Activated naive CD4-positive, alpha-beta T cell treated with Interleukin-2 at 50 U/mL for 16 hours (primary cell): ENCODE data around the gene L3MBTL4.
"Not testable (repeated sequence)": the region's sequence is repeated elsewhere in the genome, so short reads cannot be mapped to it uniquely, and the experiment has no call there.

Source experiments
- DNase-seq: peaks from one replicate; pipeline ENCODE4 v3.0.0-alpha.2; 2020

L3MBTL4 gene

GRCh38 chr18:6161549-6161948 is 253.2 kb downstream of the L3MBTL4 start:
- DNase-seq, result no peak

- DNase-seq, result no peak
These were observed 255.3 kb downstream of the L3MBTL4 start for GRCh38 chr18:6159426-6159825.

GRCh38 chr18:6158958-6159357 is 255.8 kb downstream of the L3MBTL4 start:
- DNase-seq, result no peak

- DNase-seq, result no peak
These were observed 258.3 kb downstream of the L3MBTL4 start for GRCh38 chr18:6156446-6156845.

- no peak for DNase-seq
These were observed 259.0 kb downstream of the L3MBTL4 start for GRCh38 chr18:6155707-6156106.

GRCh38 chr18:6150430-6150829 is 264.3 kb downstream of the L3MBTL4 start:
- DNase-seq, result no peak

GRCh38 chr18:6146307-6146661 is 268.4 kb downstream of the L3MBTL4 start:
- no peak for DNase-seq

- no peak for DNase-seq
These were observed 268.9 kb downstream of the L3MBTL4 start for GRCh38 chr18:6145645-6146306.

GRCh38 chr18:6139007-6139406 is 275.7 kb downstream of the L3MBTL4 start:
- no peak for DNase-seq

GRCh38 chr18:6135901-6136300 is 278.8 kb downstream of the L3MBTL4 start:
- DNase-seq, result not testable (repeated sequence)

GRCh38 chr18:6135029-6135428 is 279.7 kb downstream of the L3MBTL4 start:
- DNase-seq, result not testable (repeated sequence)

GRCh38 chr18:6132751-6133368 is 281.9 kb downstream of the L3MBTL4 start:
- no peak for DNase-seq

- no peak for DNase-seq
These were observed 293.9 kb downstream of the L3MBTL4 start for GRCh38 chr18:6120820-6121279.

- no peak for DNase-seq
These were observed 294.9 kb downstream of the L3MBTL4 start for GRCh38 chr18:6119761-6120160.

- no peak for DNase-seq
These were observed 296.6 kb downstream of the L3MBTL4 start for GRCh38 chr18:6118080-6118479.

- DNase-seq, result no peak
These were observed 299.0 kb downstream of the L3MBTL4 start for GRCh38 chr18:6115710-6116109.

- DNase-seq, result no peak
These were observed 301.1 kb downstream of the L3MBTL4 start for GRCh38 chr18:6113650-6114049.

GRCh38 chr18:6111726-6112125 is 303.0 kb downstream of the L3MBTL4 start:
- DNase-seq, result no peak

GRCh38 chr18:6109743-6110142 is 305.0 kb downstream of the L3MBTL4 start:
- DNase-seq, result no peak

GRCh38 chr18:6107794-6108193 is 306.9 kb downstream of the L3MBTL4 start:
- no peak for DNase-seq

- DNase-seq, result no peak
These were observed 308.5 kb downstream of the L3MBTL4 start for GRCh38 chr18:6106091-6106685.

- no peak for DNase-seq
These were observed 311.0 kb downstream of the L3MBTL4 start for GRCh38 chr18:6103741-6104140.

- no peak for DNase-seq
These were observed 318.0 kb downstream of the L3MBTL4 start for GRCh38 chr18:6096730-6097129.

GRCh38 chr18:6088432-6088831 is 326.3 kb downstream of the L3MBTL4 start:
- DNase-seq, result no peak
